ENCODE measurements around the gene RPL35. TPM values are rescaled to one million over a fixed set of nuclear protein-coding genes. Genes with fewer than 3 reads are reported as not detected.

Gene RPL35
- total RNA-seq, 4 donors from 2014 or later: 913 to 5,275 (median 2,170) TPM

- TF ChIP-seq, protein P1, sequence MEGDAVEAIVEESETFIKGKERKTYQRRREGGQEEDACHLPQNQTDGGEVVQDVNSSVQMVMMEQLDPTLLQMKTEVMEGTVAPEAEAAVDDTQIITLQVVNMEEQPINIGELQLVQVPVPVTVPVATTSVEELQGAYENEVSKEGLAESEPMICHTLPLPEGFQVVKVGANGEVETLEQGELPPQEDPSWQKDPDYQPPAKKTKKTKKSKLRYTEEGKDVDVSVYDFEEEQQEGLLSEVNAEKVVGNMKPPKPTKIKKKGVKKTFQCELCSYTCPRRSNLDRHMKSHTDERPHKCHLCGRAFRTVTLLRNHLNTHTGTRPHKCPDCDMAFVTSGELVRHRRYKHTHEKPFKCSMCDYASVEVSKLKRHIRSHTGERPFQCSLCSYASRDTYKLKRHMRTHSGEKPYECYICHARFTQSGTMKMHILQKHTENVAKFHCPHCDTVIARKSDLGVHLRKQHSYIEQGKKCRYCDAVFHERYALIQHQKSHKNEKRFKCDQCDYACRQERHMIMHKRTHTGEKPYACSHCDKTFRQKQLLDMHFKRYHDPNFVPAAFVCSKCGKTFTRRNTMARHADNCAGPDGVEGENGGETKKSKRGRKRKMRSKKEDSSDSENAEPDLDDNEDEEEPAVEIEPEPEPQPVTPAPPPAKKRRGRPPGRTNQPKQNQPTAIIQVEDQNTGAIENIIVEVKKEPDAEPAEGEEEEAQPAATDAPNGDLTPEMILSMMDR (IDR thresholded peaks at IDR 0.05): no peak
- no peak for TF ChIP-seq POLR2A (IDR thresholded peaks at IDR 0.05)
- DNase-seq: no peak
- no peak overlapping the region for H3K4me3 ChIP-seq
- H3K9me3 ChIP-seq: no peaks in the 10 kb centered on the region
- no peaks in the 10 kb centered on the region for H3K4me1 ChIP-seq
- H3K27ac ChIP-seq: no peak overlapping the region
- H3K36me3 ChIP-seq: no peaks in the 10 kb centered on the region
- intact Hi-C loops (cut with DNase I; ENCODE audit: low total_unique reads): no loop called here
- no peaks in the 10 kb centered on the region for H3K27me3 ChIP-seq
Observed at GRCh38 chr9:124881138-124881743, 19.5 kb upstream of the RPL35 start.

DNA sequence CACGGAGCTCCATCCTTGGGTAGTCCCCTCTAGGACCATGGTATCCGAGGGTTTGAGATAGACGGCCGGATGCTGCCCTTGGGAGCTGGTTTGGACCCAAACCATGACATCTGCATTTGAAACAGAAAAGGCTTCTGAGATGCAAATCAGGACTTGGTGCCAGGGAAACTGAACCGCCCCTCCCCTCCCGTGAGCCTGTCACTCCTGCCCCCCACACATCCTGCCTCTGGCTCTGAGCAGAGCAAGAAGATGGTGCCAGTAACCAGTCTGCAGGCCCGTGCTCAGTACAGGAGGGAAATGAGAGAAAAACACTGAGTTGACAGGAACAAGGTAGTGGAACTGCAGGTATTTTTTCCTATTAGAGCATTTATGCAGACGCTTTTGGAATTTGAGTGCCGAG, 18.7 kb upstream of the RPL35 start:
- no peak for TF ChIP-seq POLR2A (IDR thresholded peaks at IDR 0.05)
- TF ChIP-seq, protein P1 (IDR thresholded peaks at IDR 0.05): no peak
- Histone ChIP-seq H3K4me3 (no peak overlapping the region), H3K4me1 (no peaks in the 10 kb centered on the region), H3K27me3 (no peaks in the 10 kb centered on the region), H3K9me3 (no peaks in the 10 kb centered on the region), H3K36me3 (no peaks in the 10 kb centered on the region), H3K27ac (no peak overlapping the region)
- no peak for DNase-seq
- intact Hi-C loops (cut with DNase I; ENCODE audit: low total_unique reads): no loop called here

- no peak for DNase-seq
- TF ChIP-seq POLR2A (IDR thresholded peaks at IDR 0.05): no peak
- TF ChIP-seq, protein P1 (IDR thresholded peaks at IDR 0.05): no peak
- H3K27ac ChIP-seq: peak overlapping the region in 1 of 2 donors; percentile 22
- H3K4me1 ChIP-seq: no peaks in the 10 kb centered on the region
- H3K36me3 ChIP-seq: no peaks in the 10 kb centered on the region
- no peaks in the 10 kb centered on the region for H3K9me3 ChIP-seq
- intact Hi-C loops (cut with DNase I; ENCODE audit: low total_unique reads): no loop called here
- H3K27me3 ChIP-seq: no peaks in the 10 kb centered on the region
- H3K4me3 ChIP-seq: no peak overlapping the region
Observed at GRCh38 chr9:124879226-124879625, 17.5 kb upstream of the RPL35 start.

DNA sequence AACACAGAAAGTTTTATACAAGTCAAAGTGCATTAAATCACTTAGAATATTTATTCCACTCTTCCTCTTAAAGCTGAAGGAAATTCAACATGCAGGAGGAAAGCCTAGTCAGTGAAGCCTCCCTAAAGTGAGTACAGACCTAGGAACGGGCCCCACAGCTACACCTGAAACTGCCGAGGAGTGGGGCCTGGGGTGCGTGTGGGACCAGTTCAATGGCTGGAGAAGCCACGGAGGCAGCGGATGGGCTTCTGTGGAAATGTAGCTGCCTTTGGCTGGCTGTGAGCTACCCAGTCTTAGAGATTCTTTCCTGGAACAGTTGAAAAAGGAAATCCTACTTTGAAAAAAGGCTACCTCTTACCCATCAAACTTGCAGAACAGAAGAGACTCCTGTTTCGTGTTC, 16.8 kb upstream of the RPL35 start:
- no peak for DNase-seq
- Histone ChIP-seq H3K36me3 (no peaks in the 10 kb centered on the region), H3K27me3 (no peaks in the 10 kb centered on the region), H3K4me3 (no peak overlapping the region), H3K4me1 (no peaks in the 10 kb centered on the region), H3K27ac (peak overlapping the region in 1 of 2 donors; percentile 21), H3K9me3 (no peaks in the 10 kb centered on the region)
- intact Hi-C loops (cut with DNase I; ENCODE audit: low total_unique reads): no loop called here
- TF ChIP-seq POLR2A (IDR thresholded peaks at IDR 0.05): no peak
- TF ChIP-seq, protein P1 (IDR thresholded peaks at IDR 0.05): no peak

GRCh38 chr9:124878021-124878420, 16.3 kb upstream of the RPL35 start:
- H3K9me3 ChIP-seq: no peaks in the 10 kb centered on the region
- no peaks in the 10 kb centered on the region for H3K27me3 ChIP-seq
- no peak for DNase-seq
- no peaks in the 10 kb centered on the region for H3K36me3 ChIP-seq
- H3K27ac ChIP-seq: no peak overlapping the region
- intact Hi-C loops (cut with DNase I; ENCODE audit: low total_unique reads): no loop called here
- TF ChIP-seq POLR2A (IDR thresholded peaks at IDR 0.05): no peak
- TF ChIP-seq, protein P1 (IDR thresholded peaks at IDR 0.05): no peak
- H3K4me3 ChIP-seq: no peak overlapping the region
- no peaks in the 10 kb centered on the region for H3K4me1 ChIP-seq
